Uterus (tissue), 2 donors: ENCODE measurements around the gene ZNF75A.

Source experiments
- CTCF ChIP-seq, 4 experiments: fragments of 200-600 bp in 2 of 4; fragments of 450-650 bp in 2 of 4; sonication (generic) in 2 of 4; IDR thresholded peaks; one replicate each; pipeline ENCODE4 v1.5.1; 2016 to 2019; ENCODE audit warnings: antibody characterized with exemption in 4 of 4, mild to moderate bottlenecking in 2 of 4, moderate library complexity in 1 of 4
- POLR2A ChIP-seq, 2 donors: fragments of 450-650 bp; IDR thresholded peaks; one replicate each; pipeline ENCODE4 v1.6.1; 2016; ENCODE audit warnings: antibody characterized with exemption in 2 of 2, mild to moderate bottlenecking in 1 of 2, moderate library complexity in 1 of 2

GRCh38 chr16:3321816-3322215 is 16.5 kb downstream of the ZNF75A start:
- no peak for TF ChIP-seq POLR2A (IDR thresholded peaks at IDR 0.05)
- TF ChIP-seq CTCF (IDR thresholded peaks at IDR 0.05), result no peak
